HEK293 (cell line): ENCODE results near the gene PRX.

ENCODE experiments used
- CTCF ChIA-PET: fragments of 350-600 bp; formaldehyde crosslinking; extraction: SDS; loops from one replicate; lab custom pipeline; 2021; ENCODE audit warnings: antibody characterized with exemption; lab: Yijun Ruan, JAX
- POLR2A ChIA-PET: fragments of 300-600 bp; formaldehyde crosslinking; extraction: SDS; loops from one replicate; lab custom pipeline; 2020; ENCODE audit warnings: antibody characterized with exemption, inconsistent platforms; lab: Yijun Ruan, JAX
- H3K27ac ChIP-seq: fragments of 200-500 bp; sonication (Bioruptor generic); 2 replicates; pipeline ENCODE4 v1.5.1; 2014; ENCODE audit warnings: low read depth, low read length, control low read depth, inconsistent platforms; ENCODE audit errors: extremely low read depth
- H3K36me3 ChIP-seq, 2 experiments: fragments of 200-500 bp in 1 of 2; sonication (Bioruptor generic) in 1 of 2; 1 replicate in 1 of 2; 2 replicates in 1 of 2; pipeline ENCODE4 v1.5.1; 2014 to 2017; ENCODE audit warnings: inconsistent platforms in 2 of 2, low read length in 2 of 2; ENCODE audit not compliant: control insufficient read depth in 2 of 2, insufficient read depth in 1 of 2
- H3K4me1 ChIP-seq: fragments of 200-500 bp; sonication (Bioruptor generic); 2 replicates; pipeline ENCODE4 v1.5.1; 2014; ENCODE audit warnings: mild to moderate bottlenecking, low read length, inconsistent platforms; ENCODE audit not compliant: control insufficient read depth, insufficient read depth
- H3K4me3 ChIP-seq: 2 replicates; pipeline ENCODE4 v1.5.1; 2011; ENCODE audit warnings: low read depth, mild to moderate bottlenecking, control low read depth, low read length, moderate library complexity
- H3K9me3 ChIP-seq: fragments of 200-500 bp; sonication (Bioruptor generic); 2 replicates; pipeline ENCODE4 v1.5.1; 2014; ENCODE audit warnings: low read depth, low read length, inconsistent platforms; ENCODE audit not compliant: control insufficient read depth, insufficient read depth
- EGR2 ChIP-seq: fragments of 450-650 bp; formaldehyde crosslinking; IDR thresholded peaks from 2 replicates; pipeline ENCODE4 v1.5.1; 2016; ENCODE audit warnings: low read depth, missing biosample characterization, missing genetic modification characterization
- ELK4 ChIP-seq: IDR thresholded peaks from 2 replicates; pipeline ENCODE4 v1.6.1; 2011; ENCODE audit warnings: mild to moderate bottlenecking, low read depth, low read length, borderline replicate concordance
- GLIS2 ChIP-seq: fragments of 450-650 bp; formaldehyde crosslinking; IDR thresholded peaks from 2 replicates; pipeline ENCODE4 v1.5.1; 2016; ENCODE audit warnings: missing biosample characterization, missing genetic modification characterization
- PRDM4 ChIP-seq: fragments of 450-650 bp; formaldehyde crosslinking; IDR thresholded peaks from 2 replicates; pipeline ENCODE4 v1.5.1; 2017; ENCODE audit warnings: missing biosample characterization, missing genetic modification characterization
- REPIN1 ChIP-seq: fragments of 450-650 bp; formaldehyde crosslinking; IDR thresholded peaks from 2 replicates; pipeline ENCODE4 v1.5.1; 2017; ENCODE audit warnings: missing biosample characterization, missing genetic modification characterization, low read depth
- ZFHX2 ChIP-seq: fragments of 450-650 bp; formaldehyde crosslinking; conservative IDR thresholded peaks from 2 replicates; pipeline ENCODE4 v1.5.1; 2016; ENCODE audit warnings: missing biosample characterization, missing genetic modification characterization
- ZNF132 ChIP-seq: fragments of 450-650 bp; formaldehyde crosslinking; IDR thresholded peaks from 2 replicates; pipeline ENCODE4 v1.5.1; 2017; ENCODE audit warnings: missing biosample characterization, missing genetic modification characterization, borderline replicate concordance
- ZNF155 ChIP-seq: fragments of 450-650 bp; formaldehyde crosslinking; IDR thresholded peaks from 2 replicates; pipeline ENCODE4 v1.5.1; 2016; ENCODE audit warnings: missing biosample characterization, missing genetic modification characterization
- ZNF169 ChIP-seq: fragments of 450-650 bp; formaldehyde crosslinking; IDR thresholded peaks from 2 replicates; pipeline ENCODE4 v1.5.1; 2016; ENCODE audit warnings: missing biosample characterization, missing genetic modification characterization
- ZNF202 ChIP-seq: fragments of 450-650 bp; formaldehyde crosslinking; IDR thresholded peaks from 2 replicates; pipeline ENCODE4 v1.5.1; 2016; ENCODE audit warnings: missing biosample characterization, missing genetic modification characterization, borderline replicate concordance
- ZNF214 ChIP-seq: fragments of 450-650 bp; formaldehyde crosslinking; IDR thresholded peaks from 2 replicates; pipeline ENCODE4 v1.5.1; 2017; ENCODE audit warnings: missing biosample characterization, mild to moderate bottlenecking, missing genetic modification characterization, borderline replicate concordance
- ZNF341 ChIP-seq: fragments of 450-650 bp; formaldehyde crosslinking; IDR thresholded peaks from 2 replicates; pipeline ENCODE4; 2016; ENCODE audit warnings: low read depth, missing biosample characterization, missing genetic modification characterization
- ZNF391 ChIP-seq: fragments of 450-650 bp; formaldehyde crosslinking; IDR thresholded peaks from 2 replicates; pipeline ENCODE4 v1.5.1; 2016; ENCODE audit warnings: low read depth, missing biosample characterization, missing genetic modification characterization, borderline replicate concordance
- ZNF426 ChIP-seq: fragments of 450-650 bp; formaldehyde crosslinking; IDR thresholded peaks from 2 replicates; pipeline ENCODE4 v1.5.1; 2017; ENCODE audit warnings: missing biosample characterization, missing genetic modification characterization, mild to moderate bottlenecking, inconsistent platforms, moderate library complexity
- ZNF488 ChIP-seq: fragments of 450-650 bp; formaldehyde crosslinking; IDR thresholded peaks from 2 replicates; pipeline ENCODE4 v1.5.1; 2016; ENCODE audit warnings: missing biosample characterization, missing genetic modification characterization
- ZNF610 ChIP-seq: fragments of 450-650 bp; formaldehyde crosslinking; IDR thresholded peaks from 2 replicates; pipeline ENCODE4 v1.5.1; 2016; ENCODE audit warnings: missing biosample characterization, missing genetic modification characterization, borderline replicate concordance
- ZNF677 ChIP-seq: fragments of 450-650 bp; IDR thresholded peaks from 2 replicates; pipeline ENCODE4 v1.5.0; 2018; ENCODE audit warnings: missing biosample characterization, mild to moderate bottlenecking, missing genetic modification characterization, moderate library complexity
- ZNF777 ChIP-seq: fragments of 450-650 bp; formaldehyde crosslinking; IDR thresholded peaks from 2 replicates; pipeline ENCODE4 v1.5.1; 2017; ENCODE audit warnings: missing biosample characterization, missing genetic modification characterization, borderline replicate concordance

Gene PRX

GRCh38 chr19:40396886-40397567 is 16.2 kb downstream of the PRX start:
- Histone ChIP-seq H3K27ac (no peak overlapping the region), H3K36me3 (no peaks in the 10 kb centered on the region), H3K4me1 (no peaks in the 10 kb centered on the region), H3K4me3 (no peak overlapping the region)
- POLR2A ChIA-PET, result interaction anchor here (0.6 to 2.0 kb wide), 8 partner anchors 11 to 327 kb away, joined by 3 to 5 read pairs (median 4); partner anchors contain the start of gene SERTAD1
- TF ChIP-seq ZNF677 (tag by site-specific recombination) (no peak), REPIN1 (tag by site-specific recombination) (no peak), EGR2 (peak; percentile 54), GLIS2 (no peak), ZFHX2 (tag by site-specific recombination) (peak; percentile 36)
- TF ChIP-seq, all 188 proteins: peak for 2
- no peaks in the 10 kb centered on the region for H3K9me3 ChIP-seq
- CTCF ChIA-PET, result interaction anchor here (0.5 to 1.3 kb wide), 6 partner anchors 12 to 237 kb away, joined by 3 to 10 read pairs (median 3); no protein-coding TSS in a partner anchor

- H3K9me3 ChIP-seq, result no peaks in the 10 kb centered on the region
- no peak overlapping the region for H3K4me3 ChIP-seq
- H3K4me1 ChIP-seq, result no peaks in the 10 kb centered on the region
- CTCF ChIA-PET, result interaction anchor here (0.7 to 1.3 kb wide), 5 partner anchors 20 to 238 kb away, joined by 3 to 10 read pairs (median 5); partner anchors contain the start of genes C19orf47 and PLD3
- POLR2A ChIA-PET, result interaction anchor here (0.6 to 1.7 kb wide), 6 partner anchors 10 to 98 kb away, joined by 3 to 7 read pairs (median 4); partner anchors contain the start of gene SERTAD1
- H3K27ac ChIP-seq, result no peak overlapping the region
- no peak for TF ChIP-seq ZNF488 (tag by site-specific recombination)
- TF ChIP-seq ZNF341 (tag by site-specific recombination), result peak; percentile 80
- TF ChIP-seq, all 188 proteins: peak for 1
- no peaks in the 10 kb centered on the region; a peak in 1 of 3 replicates for H3K36me3 ChIP-seq
Measured at GRCh38 chr19:40395956-40396355, 17.2 kb downstream of the PRX start.

- TF ChIP-seq ZNF202 (no peak), ZNF677 (tag by site-specific recombination) (no peak), ELK4 (no peak), ZNF777 (tag by site-specific recombination) (no peak), ZNF155 (tag by site-specific recombination) (no peak), ZNF214 (no peak), ZNF132 (tag by site-specific recombination) (no peak), ZNF610 (tag by site-specific recombination) (no peak), PRDM4 (tag by site-specific recombination) (no peak), ZNF426 (no peak), ZNF391 (tag by site-specific recombination) (no peak), ZNF169 (tag by site-specific recombination) (no peak), GLIS2 (no peak)
- Histone ChIP-seq H3K36me3 (no peaks in the 10 kb centered on the region; a peak in 1 of 3 replicates), H3K4me1 (no peaks in the 10 kb centered on the region), H3K4me3 (no peak overlapping the region), H3K27ac (no peak overlapping the region), H3K9me3 (no peaks in the 10 kb centered on the region)
- CTCF ChIA-PET, result interaction anchor here (0.7 to 1.3 kb wide), 3 partner anchors 8 to 90 kb away, joined by 3 to 5 read pairs (median 5); no protein-coding TSS in a partner anchor
- POLR2A ChIA-PET, result interaction anchor here (0.9 to 1.3 kb wide), 4 partner anchors 9 to 47 kb away, joined by 3 to 5 read pairs (median 3); partner anchors contain the start of genes C19orf47 and PLD3
Measured at GRCh38 chr19:40394816-40395210, 18.4 kb downstream of the PRX start.
